GM19467 (cell line): ENCODE data around the gene TMEM135.
A peak's percentile ranks its signal among the peaks of the same experiment; 100 is the strongest.
"Not testable (repeated sequence)": the region's sequence is repeated elsewhere in the genome, so short reads cannot be mapped to it uniquely, and the experiment has no call there.

Source experiments
- ATAC-seq: cut with Tn5 transposase; IDR thresholded peaks from one replicate; pipeline ENCODE4 v1.9.1; 2021; ENCODE audit warnings: mild to moderate bottlenecking, moderate library complexity; ENCODE audit not compliant: unreplicated experiment

TMEM135 gene

GRCh38 chr11:87020336-87020735, 17.4 kb upstream of the TMEM135 start:
- ATAC-seq, result no peak

- ATAC-seq, result no peak
Measured at GRCh38 chr11:87020764-87021365, 16.9 kb upstream of the TMEM135 start.

GRCh38 chr11:87022254-87022653, 15.5 kb upstream of the TMEM135 start:
- no peak for ATAC-seq

- no peak for ATAC-seq
Measured at GRCh38 chr11:87022738-87023137, 15.0 kb upstream of the TMEM135 start.

GRCh38 chr11:87026415-87026814, 11.3 kb upstream of the TMEM135 start:
- not testable (repeated sequence) for ATAC-seq

- no peak for ATAC-seq
Measured at GRCh38 chr11:87030458-87031054, 7.2 kb upstream of the TMEM135 start.

GRCh38 chr11:87031433-87032170, 6.1 kb upstream of the TMEM135 start:
- no peak for ATAC-seq

GRCh38 chr11:87033561-87033960, 4.2 kb upstream of the TMEM135 start:
- no peak for ATAC-seq

GRCh38 chr11:87035976-87036583, 1.7 kb upstream of the TMEM135 start:
- no peak for ATAC-seq

- peak; percentile 1 for ATAC-seq
Measured at GRCh38 chr11:87036756-87037449, 831 bp upstream of the TMEM135 start.

- no peak for ATAC-seq
Measured at GRCh38 chr11:87038235-87038977, 672 bp downstream of the TMEM135 start.

GRCh38 chr11:87039371-87039770, 1.6 kb downstream of the TMEM135 start:
- ATAC-seq, result no peak

- no peak for ATAC-seq
Measured at GRCh38 chr11:87043894-87044293, 6.2 kb downstream of the TMEM135 start.

GRCh38 chr11:87046824-87047223, 9.1 kb downstream of the TMEM135 start:
- no peak for ATAC-seq

- ATAC-seq, result no peak
Measured at GRCh38 chr11:87056091-87056490, 18.4 kb downstream of the TMEM135 start.

- ATAC-seq, result no peak
Measured at GRCh38 chr11:87057749-87058148, 20.0 kb downstream of the TMEM135 start.

- no peak for ATAC-seq
Measured at GRCh38 chr11:87059596-87060390, 22.1 kb downstream of the TMEM135 start.

GRCh38 chr11:87061766-87062165, 24.0 kb downstream of the TMEM135 start:
- ATAC-seq, result no peak

- no peak for ATAC-seq
Measured at GRCh38 chr11:87063982-87064381, 26.2 kb downstream of the TMEM135 start.

- ATAC-seq, result no peak
Measured at GRCh38 chr11:87072787-87073186, 35.1 kb downstream of the TMEM135 start.
